ENCODE data around the gene CARMIL3.
A peak's percentile ranks its signal among the peaks of the same experiment; 100 is the strongest.
"Not testable (repeated sequence)": the region's sequence is repeated elsewhere in the genome, so short reads cannot be mapped to it uniquely, and the experiment has no call there.

CARMIL3 gene

DNA sequence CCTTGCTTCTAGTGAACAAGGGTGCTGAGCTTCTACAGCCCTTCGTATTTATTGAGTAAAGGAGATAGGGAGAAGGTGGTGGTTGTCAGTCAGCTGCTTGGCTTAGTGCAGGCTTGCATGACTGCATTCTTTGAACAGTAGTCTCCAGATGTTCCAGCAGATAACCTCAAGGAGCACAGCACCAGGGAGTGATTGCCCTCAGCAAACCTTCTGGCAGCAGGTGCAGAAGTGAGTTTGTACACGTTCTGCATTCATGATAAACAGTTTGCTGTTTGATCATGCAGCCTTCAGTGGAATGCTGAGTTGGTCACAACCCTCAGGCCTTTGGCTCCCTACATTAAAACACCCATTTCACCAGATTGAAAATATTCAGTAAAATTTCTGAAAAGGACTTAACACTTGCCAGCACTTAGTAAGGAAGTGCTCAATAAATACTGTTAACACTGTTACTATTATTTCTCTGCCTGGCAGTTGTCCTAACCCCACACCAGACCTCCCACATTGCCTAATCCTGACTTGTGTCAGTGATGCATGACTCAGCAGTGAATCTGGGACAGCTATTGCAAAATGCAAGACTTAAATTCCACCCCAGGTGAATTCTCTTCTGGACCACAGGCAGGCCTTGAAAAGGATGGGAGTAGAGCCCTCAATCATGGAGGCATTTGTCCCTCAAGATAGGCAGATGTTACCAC, 18.9 kb upstream of the CARMIL3 start:
- no peaks in the 10 kb centered on the region for H3K27me3 ChIP-seq (replicated peaks in 2 of 5; ENCODE audit: control insufficient read depth in 4 of 5, insufficient read depth in 5 of 5, low read length in 4 of 5)
- CTCF ChIA-PET = interaction anchor here (1.2 to 2.4 kb wide), 4 partner anchors 11 to 76 kb away, joined by 3 to 8 read pairs (median 4); no protein-coding TSS in a partner anchor
- peaks cover 0 to 15% (median 7%) of the 10 kb centered on the region in 4 experiments for H3K4me1 ChIP-seq (ENCODE audit: control extremely low read depth in 1 of 4, control insufficient read depth in 4 of 4, insufficient read depth in 4 of 4, low read length in 3 of 4)
- POLR2A ChIA-PET = no interaction called here
- no peak overlapping the region for H3K4me3 ChIP-seq (ENCODE audit: control insufficient read depth in 1 of 7, extremely low read depth in 1 of 7, insufficient read depth in 4 of 7, low read depth in 2 of 7, low read length in 6 of 7)
- DNase-seq = peak in 2 of 3 donors; percentile 40 to 50
- no peaks in the 10 kb centered on the region for H3K36me3 ChIP-seq (ENCODE audit: control insufficient read depth in 4 of 4, insufficient read depth in 4 of 4, low read length in 3 of 4)
- 89% methylated on average over 1 of the region's 2 CpGs for WGBS (ENCODE audit: insufficient coverage)
- H3K9me3 ChIP-seq (ENCODE audit: control extremely low read depth in 1 of 5, control insufficient read depth in 4 of 5, insufficient read depth in 2 of 5, low read depth in 1 of 5, low read length in 4 of 5) = peaks cover 0 to 9% (median 3%) of the 10 kb centered on the region in 5 experiments
- no peak overlapping the region for H3K27ac ChIP-seq (ENCODE audit: insufficient read depth in 1 of 2, low read depth in 1 of 2, low read length in 2 of 2, poor library complexity in 1 of 2, severe bottlenecking in 2 of 2)

DNA sequence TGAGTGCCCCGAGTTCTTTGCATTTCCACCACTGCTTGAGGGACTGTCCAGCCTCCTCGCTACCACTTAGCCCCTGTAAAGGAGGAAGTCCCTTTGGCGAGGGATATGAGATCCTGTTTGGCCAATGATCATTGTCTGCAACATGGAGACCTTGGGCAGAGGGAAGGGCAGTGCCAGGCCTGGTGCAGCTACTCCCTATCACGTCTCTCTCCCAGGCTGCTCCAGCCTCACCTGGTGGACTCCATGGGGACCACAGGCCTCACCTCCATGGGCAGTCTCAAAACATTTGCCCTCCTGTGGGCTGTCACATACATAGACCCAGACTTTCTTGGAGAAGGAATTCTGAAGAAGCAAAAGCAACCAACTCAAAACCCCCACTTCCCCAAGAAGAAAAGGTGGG, 16.0 kb upstream of the CARMIL3 start:
- WGBS (ENCODE audit: insufficient coverage) = no CpG with 5 or more reads among the region's 4 CpGs
- POLR2A ChIA-PET = not testable (repeated sequence)

DNA sequence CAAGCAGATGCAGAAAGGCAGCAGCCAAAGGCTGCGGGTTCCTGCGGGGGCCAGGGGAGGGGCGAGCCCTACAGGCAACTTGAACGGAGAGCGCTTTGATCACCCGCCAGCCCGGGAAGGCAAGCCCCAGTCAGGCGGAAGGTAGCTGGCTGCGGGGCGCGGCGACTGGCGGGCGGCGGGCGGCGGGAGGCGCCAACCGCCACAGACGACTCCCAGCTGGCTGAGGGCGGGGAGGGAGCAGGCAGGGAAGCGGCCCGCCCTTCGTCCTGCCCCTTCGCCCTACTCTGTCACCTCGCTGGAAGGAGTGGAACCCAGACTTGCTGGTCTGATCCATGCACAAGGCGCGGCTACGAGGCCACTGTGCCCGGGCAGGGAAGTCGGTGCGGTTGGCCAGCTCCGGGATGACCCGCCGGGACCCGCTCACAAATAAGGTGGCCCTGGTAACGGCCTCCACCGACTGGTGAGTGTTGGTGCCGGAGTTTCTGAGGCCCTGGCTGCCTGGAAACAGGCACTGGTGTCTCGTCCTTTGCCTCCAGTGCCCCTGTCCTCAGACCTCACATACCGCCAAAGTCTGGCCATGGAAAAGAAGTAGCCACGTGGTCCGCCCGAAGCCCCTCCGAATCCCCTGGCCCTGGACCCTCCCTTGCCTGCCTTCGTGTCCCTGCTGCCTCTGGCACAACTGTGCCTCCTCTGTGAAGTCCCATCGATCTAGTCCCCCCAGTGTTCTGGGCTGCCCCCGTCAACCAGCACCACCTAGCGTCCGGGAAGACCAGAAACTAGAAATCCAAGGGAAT, 15.4 kb upstream of the CARMIL3 start:
- Histone ChIP-seq H3K27me3 (replicated peaks in 2 of 5; ENCODE audit: control insufficient read depth in 4 of 5, insufficient read depth in 5 of 5, low read length in 4 of 5) (no peaks in the 10 kb centered on the region), H3K27ac (ENCODE audit: insufficient read depth in 1 of 2, low read depth in 1 of 2, low read length in 2 of 2, poor library complexity in 1 of 2, severe bottlenecking in 2 of 2) (peak overlapping the region; percentile 33 to 71), H3K4me3 (ENCODE audit: control insufficient read depth in 1 of 7, extremely low read depth in 1 of 7, insufficient read depth in 4 of 7, low read depth in 2 of 7, low read length in 6 of 7) (peak overlapping the region; percentile 62 to 88 (median 74)), H3K36me3 (ENCODE audit: control insufficient read depth in 4 of 4, insufficient read depth in 4 of 4, low read length in 3 of 4) (no peaks in the 10 kb centered on the region), H3K4me1 (ENCODE audit: control extremely low read depth in 1 of 4, control insufficient read depth in 4 of 4, insufficient read depth in 4 of 4, low read length in 3 of 4) (peaks cover 0 to 15% (median 7%) of the 10 kb centered on the region in 4 experiments), H3K9me3 (ENCODE audit: control extremely low read depth in 1 of 5, control insufficient read depth in 4 of 5, insufficient read depth in 2 of 5, low read depth in 1 of 5, low read length in 4 of 5) (peaks cover 0 to 9% (median 2%) of the 10 kb centered on the region in 5 experiments)
- 0% methylated on average over 38 of the region's 50 CpGs for WGBS (ENCODE audit: insufficient coverage)
- DNase-seq = peak; percentile 75 to 89 (median 82)
- ChIA-PET CTCF (interaction anchor here (0.9 to 1.2 kb wide), 5 partner anchors 22 to 80 kb away, joined by 3 read pairs; no protein-coding TSS in a partner anchor), POLR2A (no interaction called here)

More for the DNA sequence above, 16.0 kb upstream of the CARMIL3 start:
- DNase-seq; H3K36me3 ChIP-seq (ENCODE audit: control insufficient read depth in 4 of 4, insufficient read depth in 4 of 4, low read length in 3 of 4); H3K27me3 ChIP-seq (replicated peaks in 2 of 5; ENCODE audit: control insufficient read depth in 4 of 5, insufficient read depth in 5 of 5, low read length in 4 of 5); H3K27ac ChIP-seq (ENCODE audit: insufficient read depth in 1 of 2, low read depth in 1 of 2, low read length in 2 of 2, poor library complexity in 1 of 2, severe bottlenecking in 2 of 2); H3K9me3 ChIP-seq (ENCODE audit: control extremely low read depth in 1 of 5, control insufficient read depth in 4 of 5, insufficient read depth in 2 of 5, low read depth in 1 of 5, low read length in 4 of 5): not testable (repeated sequence)
- H3K4me1 ChIP-seq (ENCODE audit: control extremely low read depth in 1 of 4, control insufficient read depth in 4 of 4, insufficient read depth in 4 of 4, low read length in 3 of 4) = peaks cover 0 to 15% (median 7%) of the 10 kb centered on the region in 4 experiments
- CTCF ChIA-PET = interaction anchor here (0.9 to 2.4 kb wide), 6 partner anchors 21 to 80 kb away, joined by 3 to 8 read pairs (median 3); no protein-coding TSS in a partner anchor
- H3K4me3 ChIP-seq (ENCODE audit: control insufficient read depth in 1 of 7, extremely low read depth in 1 of 7, insufficient read depth in 4 of 7, low read depth in 2 of 7, low read length in 6 of 7) = peak overlapping the region in 6 of 7 experiments; percentile 23 to 88 (median 72)

DNA sequence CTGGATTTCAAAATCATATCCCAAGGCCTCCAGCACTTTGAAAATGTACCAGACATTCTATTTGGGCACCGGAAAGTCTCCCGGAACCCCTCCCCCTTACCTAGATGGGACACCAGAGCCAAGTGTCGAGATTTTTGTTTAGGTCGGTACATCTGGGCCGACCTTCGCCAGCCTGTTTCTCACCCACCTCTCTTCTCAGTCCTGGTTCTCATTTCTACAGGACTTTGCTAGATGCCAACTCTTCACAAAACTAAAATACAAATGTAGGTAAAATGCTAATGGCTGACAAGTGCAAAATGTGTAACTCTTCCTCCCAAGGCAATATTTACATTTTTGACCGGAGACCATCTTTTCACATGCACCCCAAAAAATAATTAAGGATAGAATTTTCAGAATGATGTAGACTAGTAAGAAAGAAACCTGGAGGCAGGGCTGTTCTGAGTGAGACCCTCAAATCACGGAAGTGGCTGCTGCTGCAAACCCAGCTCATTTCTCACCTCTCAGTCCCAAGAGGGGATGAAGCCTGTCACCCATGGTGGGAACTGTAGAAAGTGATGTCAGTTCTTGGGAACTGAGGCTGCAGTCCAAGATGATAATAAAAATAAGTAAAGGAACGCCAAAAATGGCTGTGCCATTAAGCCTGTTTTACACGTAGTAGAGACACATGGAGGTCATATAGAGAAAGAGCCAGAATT, 14.7 kb upstream of the CARMIL3 start:
- H3K9me3 ChIP-seq (ENCODE audit: control extremely low read depth in 1 of 5, control insufficient read depth in 4 of 5, insufficient read depth in 2 of 5, low read depth in 1 of 5, low read length in 4 of 5); POLR2A ChIA-PET; H3K27me3 ChIP-seq (replicated peaks in 2 of 5; ENCODE audit: control insufficient read depth in 4 of 5, insufficient read depth in 5 of 5, low read length in 4 of 5); H3K27ac ChIP-seq (ENCODE audit: insufficient read depth in 1 of 2, low read depth in 1 of 2, low read length in 2 of 2, poor library complexity in 1 of 2, severe bottlenecking in 2 of 2); H3K36me3 ChIP-seq (ENCODE audit: control insufficient read depth in 4 of 4, insufficient read depth in 4 of 4, low read length in 3 of 4): not testable (repeated sequence)
- DNase-seq = peak in 1 of 3 donors; percentile 11
- Histone ChIP-seq H3K4me1 (ENCODE audit: control extremely low read depth in 1 of 4, control insufficient read depth in 4 of 4, insufficient read depth in 4 of 4, low read length in 3 of 4) (peaks cover 0 to 15% (median 7%) of the 10 kb centered on the region in 4 experiments), H3K4me3 (ENCODE audit: control insufficient read depth in 1 of 7, extremely low read depth in 1 of 7, insufficient read depth in 4 of 7, low read depth in 2 of 7, low read length in 6 of 7) (peak overlapping the region; percentile 62 to 88 (median 74))
- 28% methylated on average over 6 of the region's 10 CpGs for WGBS (ENCODE audit: insufficient coverage)
- CTCF ChIA-PET = interaction anchor here (1.1 to 1.5 kb wide), 4 partner anchors 23 to 79 kb away, joined by 3 read pairs; partner anchors contain the start of gene DHRS4L2

DNA sequence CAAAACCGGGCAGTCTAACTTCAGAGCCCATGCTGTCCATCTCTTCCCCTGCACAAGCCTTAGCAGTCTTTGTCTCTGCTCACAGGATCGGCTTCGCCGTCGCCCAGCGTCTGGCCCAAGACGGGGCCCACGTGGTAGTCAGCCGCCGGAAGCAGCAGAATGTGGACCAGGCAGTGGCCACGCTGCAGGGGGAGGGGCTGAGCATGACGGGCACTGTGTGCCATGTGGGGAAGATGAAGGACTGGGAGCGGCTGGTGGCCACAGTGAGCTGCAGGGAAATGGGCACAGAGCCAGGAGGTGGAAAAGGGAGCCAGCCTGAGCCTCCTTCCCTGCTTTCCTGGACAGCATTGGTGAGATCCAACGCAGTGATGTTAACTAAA, 14.2 kb upstream of the CARMIL3 start:
- CTCF ChIA-PET = interaction anchor here (0.9 to 1.5 kb wide), 5 partner anchors 9 to 73 kb away, joined by 3 to 6 read pairs (median 3); partner anchors contain the start of gene DHRS4L2
- 94% methylated on average over 13 of the region's 14 CpGs for WGBS (ENCODE audit: insufficient coverage)
- Histone ChIP-seq H3K36me3 (ENCODE audit: control insufficient read depth in 4 of 4, insufficient read depth in 4 of 4, low read length in 3 of 4) (no peaks in the 10 kb centered on the region), H3K4me1 (ENCODE audit: control extremely low read depth in 1 of 4, control insufficient read depth in 4 of 4, insufficient read depth in 4 of 4, low read length in 3 of 4) (peaks cover 0 to 15% (median 7%) of the 10 kb centered on the region in 4 experiments), H3K9me3 (ENCODE audit: control extremely low read depth in 1 of 5, control insufficient read depth in 4 of 5, insufficient read depth in 2 of 5, low read depth in 1 of 5, low read length in 4 of 5) (peaks cover 0 to 6% (median 0%) of the 10 kb centered on the region in 5 experiments), H3K27ac (ENCODE audit: insufficient read depth in 1 of 2, low read depth in 1 of 2, low read length in 2 of 2, poor library complexity in 1 of 2, severe bottlenecking in 2 of 2) (no peak overlapping the region), H3K4me3 (ENCODE audit: control insufficient read depth in 1 of 7, extremely low read depth in 1 of 7, insufficient read depth in 4 of 7, low read depth in 2 of 7, low read length in 6 of 7) (no peak overlapping the region), H3K27me3 (replicated peaks in 2 of 5; ENCODE audit: control insufficient read depth in 4 of 5, insufficient read depth in 5 of 5, low read length in 4 of 5) (no peaks in the 10 kb centered on the region)
- DNase-seq = no peak
- POLR2A ChIA-PET = no interaction called here

DNA sequence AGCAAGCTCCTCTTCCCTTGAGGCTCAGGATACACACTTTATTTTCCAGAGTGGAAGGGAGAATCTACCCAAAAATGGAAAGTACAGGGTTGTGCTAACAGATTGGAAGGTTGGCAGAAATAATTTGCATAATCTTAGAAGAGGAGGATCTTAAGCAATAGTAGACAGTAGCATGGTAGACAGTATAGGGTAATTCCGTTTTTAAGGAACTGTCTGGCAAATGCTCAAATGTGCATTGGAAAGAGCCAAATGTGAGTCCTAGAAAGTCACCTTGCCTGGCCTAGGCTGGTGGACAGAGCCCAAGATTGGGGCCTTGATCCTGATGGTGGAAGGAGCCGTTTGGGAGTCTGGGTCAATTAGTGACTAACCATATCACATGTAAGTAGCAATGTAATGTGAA, 13.1 kb upstream of the CARMIL3 start:
- Histone ChIP-seq H3K9me3 (ENCODE audit: control extremely low read depth in 1 of 5, control insufficient read depth in 4 of 5, insufficient read depth in 2 of 5, low read depth in 1 of 5, low read length in 4 of 5) (no peaks in the 10 kb centered on the region), H3K27me3 (replicated peaks in 2 of 5; ENCODE audit: control insufficient read depth in 4 of 5, insufficient read depth in 5 of 5, low read length in 4 of 5) (no peaks in the 10 kb centered on the region), H3K4me1 (ENCODE audit: control extremely low read depth in 1 of 4, control insufficient read depth in 4 of 4, insufficient read depth in 4 of 4, low read length in 3 of 4) (peaks cover 0 to 12% (median 7%) of the 10 kb centered on the region in 4 experiments), H3K27ac (ENCODE audit: insufficient read depth in 1 of 2, low read depth in 1 of 2, low read length in 2 of 2, poor library complexity in 1 of 2, severe bottlenecking in 2 of 2) (no peak overlapping the region), H3K4me3 (ENCODE audit: control insufficient read depth in 1 of 7, extremely low read depth in 1 of 7, insufficient read depth in 4 of 7, low read depth in 2 of 7, low read length in 6 of 7) (no peak overlapping the region), H3K36me3 (ENCODE audit: control insufficient read depth in 4 of 4, insufficient read depth in 4 of 4, low read length in 3 of 4) (no peaks in the 10 kb centered on the region)
- ChIA-PET POLR2A (no interaction called here), CTCF (interaction anchor here (0.8 to 1.6 kb wide), 7 partner anchors 8 to 72 kb away, joined by 3 to 6 read pairs (median 4); partner anchors contain the start of gene DHRS4L2)
- no peak for DNase-seq
- WGBS (ENCODE audit: insufficient coverage) = 100% methylated on average over 2 of the region's 2 CpGs
